IPS-18c (cell line): ENCODE results near the gene OR51S1.
"Not testable (repeated sequence)": the region's sequence is repeated elsewhere in the genome, so short reads cannot be mapped to it uniquely, and the experiment has no call there.

Experiments used
- H3K4me3 ChIP-seq: 2 replicates; pipeline ENCODE4 v1.7.0; 2013; ENCODE audit warnings: low read depth, mild to moderate bottlenecking, low read length, moderate library complexity; ENCODE audit not compliant: insufficient read depth
- H3K9me3 ChIP-seq: one replicate; pipeline ENCODE4 v1.6.1; 2013; ENCODE audit warnings: mild to moderate bottlenecking, low read length, moderate library complexity; ENCODE audit not compliant: control insufficient read depth, insufficient read depth

Gene OR51S1

GRCh38 chr11:4830346-4830745 lies 18.7 kb downstream of the OR51S1 start:
- H3K9me3 ChIP-seq: peaks cover 3% of the 10 kb centered on the region
- no peak overlapping the region for H3K4me3 ChIP-seq

- H3K4me3 ChIP-seq: no peak overlapping the region
- H3K9me3 ChIP-seq: no peaks in the 10 kb centered on the region
Measured at GRCh38 chr11:4826425-4826824, 22.6 kb downstream of the OR51S1 start.

DNA sequence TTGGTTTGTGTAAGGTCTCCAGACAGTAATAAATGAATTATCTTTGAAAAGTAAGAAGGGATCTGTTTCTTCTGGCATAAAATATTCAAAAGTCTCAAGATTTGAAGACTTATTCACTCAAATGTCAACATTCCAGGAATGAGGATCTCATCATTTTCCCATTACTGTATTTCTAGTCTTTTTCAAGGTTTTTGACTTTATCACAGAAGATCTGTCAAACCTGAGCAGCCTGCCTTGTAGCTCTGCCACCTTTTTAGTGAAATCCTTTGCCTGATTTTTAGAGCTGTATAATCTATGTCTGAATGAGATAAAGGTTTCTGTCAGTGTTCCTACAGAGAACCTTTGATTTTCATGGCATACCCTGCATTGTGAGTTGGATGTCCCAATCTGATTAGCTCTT lies 23.9 kb downstream of the OR51S1 start:
- Histone ChIP-seq H3K4me3 (no peak overlapping the region), H3K9me3 (peaks cover 2% of the 10 kb centered on the region)

DNA sequence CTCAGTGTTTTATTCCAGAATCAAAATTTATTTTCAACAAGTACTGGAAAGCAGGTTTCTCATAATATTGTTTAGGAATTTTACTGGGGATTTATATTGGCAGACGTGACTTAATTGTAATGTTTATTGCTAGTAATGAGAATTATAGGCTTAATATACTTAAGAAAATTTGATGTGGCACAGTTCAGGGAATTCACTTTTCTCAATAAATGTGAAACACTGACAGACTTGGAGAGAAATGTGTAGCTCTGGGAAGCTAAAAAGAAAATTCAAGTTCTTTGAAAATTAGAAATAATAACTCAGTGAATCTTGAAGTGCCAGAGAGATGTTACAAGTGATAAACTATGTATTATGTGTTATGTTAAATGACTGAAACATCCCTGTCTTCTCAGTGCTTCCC lies 28.0 kb downstream of the OR51S1 start, which contains the start of gene OR51F2:
TSS of gene OR51F2 (plus strand) at position 301 of the 400 bp plus-strand sequence. CDS start 101 bp downstream, outside the sequence.
- H3K4me3 ChIP-seq: no peak within 1 kb of the TSS
- peaks cover 2% of the 10 kb centered on the region for H3K9me3 ChIP-seq

GRCh38 chr11:4809246-4809645 lies 39.8 kb downstream of the OR51S1 start:
- Histone ChIP-seq H3K4me3 (no peak overlapping the region), H3K9me3 (no peaks in the 10 kb centered on the region)

- no peaks in the 10 kb centered on the region for H3K9me3 ChIP-seq
- H3K4me3 ChIP-seq: no peak overlapping the region
Measured at GRCh38 chr11:4808476-4808875, 40.5 kb downstream of the OR51S1 start.

- no peak within 1 kb of the TSS for H3K4me3 ChIP-seq
Measured at GRCh38 chr11:4804280-4804679, 44.7 kb downstream of the OR51S1 start, which contains the start of gene OR52R1. Gene OR52R1 (minus strand): TSS chr11:4804380. CDS start chr11:4804380, 0 bp downstream.

GRCh38 chr11:4801316-4801715 lies 47.7 kb downstream of the OR51S1 start:
- H3K4me3 ChIP-seq, H3K9me3 ChIP-seq: not testable (repeated sequence)

More at GRCh38 chr11:4804280-4804679, 44.7 kb downstream of the OR51S1 start, which contains the start of gene OR52R1:
- H3K9me3 ChIP-seq: no peaks in the 10 kb centered on the region

DNA sequence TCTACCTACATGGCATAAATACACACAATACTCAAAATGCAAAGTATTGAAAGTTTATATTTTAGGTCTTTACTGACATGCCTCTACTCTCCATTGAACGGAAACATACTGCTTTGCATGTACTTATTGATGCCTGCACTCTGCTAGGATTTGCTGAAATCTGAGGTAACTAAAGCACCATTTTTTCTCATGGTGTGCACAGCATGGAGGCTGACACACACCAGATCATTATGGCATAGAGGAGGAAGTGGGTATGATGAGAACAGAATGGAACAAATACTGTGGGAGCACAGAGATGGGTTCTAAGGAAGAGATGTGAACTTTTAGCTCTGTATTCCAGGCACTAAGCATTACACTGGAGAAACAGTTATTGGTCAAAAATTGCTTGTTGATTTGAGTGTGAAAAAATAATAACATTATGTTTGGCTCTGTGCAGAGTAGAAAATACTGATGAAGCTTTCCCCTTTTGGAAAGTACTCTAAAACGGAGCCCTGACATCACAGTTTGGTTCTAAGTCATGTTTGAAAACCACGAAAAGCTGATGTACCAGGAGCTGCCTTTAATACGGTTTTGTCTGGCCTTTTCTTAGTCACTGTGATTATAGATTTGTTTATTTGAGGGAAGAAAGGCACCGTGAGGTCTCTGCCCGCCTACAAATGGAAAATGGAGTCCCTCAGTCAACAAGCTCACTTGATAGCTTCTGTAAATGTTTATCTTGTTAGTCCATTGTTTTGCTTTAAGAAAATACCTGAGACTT lies 50.4 kb downstream of the OR51S1 start:
- H3K4me3 ChIP-seq: no peak overlapping the region
- no peaks in the 10 kb centered on the region for H3K9me3 ChIP-seq
